HG02938 (cell line): Measurements from ENCODE around the gene C16orf74.

ENCODE experiments used
- ATAC-seq: cut with Tn5 transposase; IDR thresholded peaks from one replicate; pipeline ENCODE4 v1.9.1; 2021; ENCODE audit warnings: mild to moderate bottlenecking, moderate library complexity; ENCODE audit not compliant: unreplicated experiment

The C16orf74 gene

DNA sequence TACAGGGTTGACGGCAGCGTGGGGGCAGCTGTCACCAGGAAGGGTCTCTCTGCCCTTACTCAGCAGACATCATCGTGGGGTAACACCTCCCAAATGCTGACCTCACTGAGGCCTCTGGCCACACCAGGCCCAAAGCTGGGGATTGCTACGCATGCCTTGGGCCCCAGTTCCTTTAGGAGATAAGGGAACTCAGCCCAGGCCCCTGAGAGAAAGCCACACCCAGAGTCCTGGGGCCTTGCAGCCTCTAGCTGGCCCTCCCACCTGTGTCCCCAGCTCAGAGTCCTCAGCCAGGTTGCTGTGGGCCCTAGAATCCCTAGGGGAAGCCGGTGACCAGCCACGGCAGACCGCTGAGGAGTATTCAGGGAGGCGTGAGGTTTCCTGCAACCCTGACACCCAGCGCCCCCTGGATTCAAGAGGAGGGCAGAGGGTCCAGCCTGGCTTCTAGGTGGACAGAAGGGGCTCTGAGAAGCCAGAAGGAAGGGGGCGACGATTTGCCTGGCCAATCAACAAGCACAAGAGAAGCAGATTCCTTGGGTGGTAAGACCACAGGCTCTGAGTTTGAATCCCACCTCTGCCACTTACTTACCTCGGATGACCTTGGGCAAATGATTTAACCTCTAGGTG, 51.8 kb downstream of the C16orf74 start:
- no peak for ATAC-seq

DNA sequence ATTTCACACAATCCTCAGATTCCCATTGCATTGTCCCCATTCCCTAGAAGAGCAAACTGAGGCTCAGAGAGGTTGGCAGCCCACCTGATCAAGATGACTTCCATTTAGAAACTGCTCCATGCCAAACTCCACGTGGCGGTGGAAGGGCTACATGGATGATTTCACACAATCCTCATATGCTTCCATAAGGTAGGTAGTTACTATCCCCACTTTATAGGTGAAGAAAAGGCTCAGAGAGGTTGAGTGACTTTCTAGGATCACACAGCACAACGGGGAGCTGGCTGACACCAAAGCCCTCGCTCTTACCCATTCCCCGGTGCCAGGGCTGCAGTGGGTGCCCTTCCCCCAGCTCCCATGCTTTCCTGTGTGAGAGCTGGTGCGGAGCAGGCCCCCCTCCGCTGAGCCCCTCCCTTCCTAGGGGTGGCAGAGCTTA, 52.4 kb downstream of the C16orf74 start:
- no peak for ATAC-seq

DNA sequence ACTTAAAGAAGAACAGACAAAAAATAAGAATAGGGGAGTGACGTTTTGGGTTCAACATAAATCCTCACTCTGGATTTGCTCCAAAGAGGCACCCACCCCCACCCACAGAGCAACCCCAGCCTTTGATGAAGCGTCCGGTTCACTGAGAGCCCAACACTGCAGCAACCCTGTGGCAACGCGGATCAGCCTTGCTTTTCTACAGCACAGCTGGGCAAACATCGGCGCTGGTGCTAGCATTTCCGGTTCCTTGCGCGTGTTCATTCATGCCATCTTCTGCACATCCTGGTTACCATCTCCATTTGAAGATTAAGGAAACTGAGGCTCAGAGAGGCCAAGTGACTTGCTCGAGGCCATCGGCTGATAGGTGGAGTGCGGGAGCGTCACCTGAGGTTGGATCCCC, 53.5 kb downstream of the C16orf74 start:
- no peak for ATAC-seq

DNA sequence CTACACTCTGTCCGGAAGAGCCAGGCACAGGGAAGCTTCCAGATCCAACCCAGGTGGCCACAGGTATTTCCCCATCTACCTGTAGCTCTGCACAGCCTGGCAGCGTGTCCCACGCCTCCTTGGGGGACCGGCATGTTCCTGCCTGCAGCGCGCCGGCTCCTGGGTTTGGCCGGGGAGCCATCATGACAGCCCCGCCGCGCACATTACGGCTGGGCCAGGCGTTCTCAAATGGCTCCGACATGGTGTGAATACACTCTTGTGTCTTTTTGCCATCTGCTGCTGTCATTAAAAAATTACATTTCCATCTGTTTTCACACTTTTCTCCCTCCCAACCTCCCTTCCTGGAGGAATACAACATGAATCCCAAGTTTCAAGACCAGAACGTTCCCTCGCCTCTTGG, 54.1 kb downstream of the C16orf74 start:
- no peak for ATAC-seq

DNA sequence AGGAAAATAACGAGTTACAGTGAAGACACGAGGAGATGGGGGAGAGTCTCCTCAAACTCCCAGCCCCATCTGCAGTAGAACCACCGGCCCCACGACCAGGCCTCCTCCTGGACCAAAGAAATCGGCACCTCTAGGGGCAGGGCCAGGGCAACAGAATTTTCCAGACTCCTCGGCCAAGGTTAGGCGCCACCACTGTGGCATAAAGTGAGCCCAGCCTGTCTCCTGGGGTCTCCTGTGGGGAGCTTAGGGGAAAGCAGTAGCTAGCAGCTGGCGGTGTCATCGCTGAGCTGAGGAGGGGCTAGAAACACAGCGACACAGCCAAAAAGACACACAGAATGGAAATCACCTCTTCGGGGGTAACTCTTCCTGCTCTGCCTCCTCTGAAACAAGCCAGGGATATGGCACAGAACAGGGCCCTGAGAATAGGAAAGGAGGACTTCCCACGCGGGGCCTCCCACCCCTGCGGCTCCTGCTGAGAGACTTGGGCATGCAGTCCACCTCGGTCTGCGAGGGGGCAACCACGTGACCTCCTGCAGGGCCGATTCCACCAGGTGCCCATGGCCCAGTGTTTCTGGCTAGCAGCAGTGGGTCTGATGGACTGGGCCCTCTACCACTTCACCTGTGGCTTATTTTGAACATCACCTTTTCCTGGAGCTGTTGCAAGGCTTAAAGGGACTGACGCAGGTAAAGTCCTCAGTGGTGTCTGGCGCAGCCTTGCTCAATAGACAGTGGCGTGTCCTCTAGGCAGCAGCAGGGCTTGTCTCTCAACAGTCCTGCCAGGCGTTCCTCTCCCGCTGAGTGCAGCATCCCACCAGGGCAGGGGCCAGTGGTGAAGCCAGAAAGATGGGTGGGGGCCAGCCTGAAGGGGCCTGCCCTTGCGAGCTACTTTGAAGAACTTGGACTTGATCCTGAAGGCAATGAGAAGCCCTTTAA, 55.4 kb downstream of the C16orf74 start:
- no peak for ATAC-seq

DNA sequence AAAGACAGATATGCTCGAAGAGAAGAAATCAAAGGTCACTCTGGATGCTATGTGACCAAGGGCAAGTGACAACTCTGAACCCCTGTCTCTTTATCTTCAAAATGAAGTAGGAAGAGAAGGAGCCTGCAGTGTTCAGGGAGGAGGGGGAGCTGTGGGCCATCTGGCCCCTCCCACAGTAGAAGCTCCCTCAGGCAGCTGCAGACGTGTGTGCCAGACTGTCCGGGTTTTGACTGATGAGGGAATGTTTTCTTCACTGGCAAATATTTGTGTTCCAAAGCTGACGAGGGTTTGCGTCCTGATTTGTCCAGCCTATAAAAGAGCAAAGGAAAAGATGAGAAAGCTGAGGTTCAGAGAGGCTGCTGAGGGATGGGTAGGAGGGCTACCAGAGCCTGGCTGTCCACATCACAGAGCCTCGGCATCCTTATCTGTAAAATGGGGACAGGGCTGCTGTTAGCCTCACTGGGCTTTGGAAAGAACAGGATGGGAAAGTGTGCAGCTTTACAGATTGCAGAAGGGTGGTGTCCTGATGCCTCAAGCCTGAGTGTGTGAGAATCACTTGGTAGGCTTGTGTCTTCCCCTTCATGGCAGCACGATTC, 60.3 kb downstream of the C16orf74 start:
- no peak for ATAC-seq

DNA sequence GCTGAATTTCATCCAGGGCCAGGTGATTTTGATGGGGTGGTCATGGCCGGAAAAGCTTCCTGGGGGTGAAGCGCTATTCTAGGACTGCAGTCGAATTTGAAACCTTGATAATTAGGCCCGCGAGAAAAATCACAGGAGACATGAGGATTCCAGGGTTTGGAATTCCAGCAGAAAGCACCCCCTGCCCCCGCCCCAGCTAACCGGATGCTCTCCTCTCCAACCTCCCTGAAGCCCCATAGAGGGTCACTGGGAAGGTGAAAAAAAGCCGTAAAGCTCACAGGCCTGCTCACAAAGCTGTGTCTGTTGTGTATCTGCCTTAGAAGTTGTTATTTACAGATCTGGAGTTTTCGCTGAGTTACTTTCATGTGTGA, 61.0 kb downstream of the C16orf74 start:
- no peak for ATAC-seq

GRCh38 chr16:85689285-85689949, 61.5 kb downstream of the C16orf74 start:
- ATAC-seq: no peak

DNA sequence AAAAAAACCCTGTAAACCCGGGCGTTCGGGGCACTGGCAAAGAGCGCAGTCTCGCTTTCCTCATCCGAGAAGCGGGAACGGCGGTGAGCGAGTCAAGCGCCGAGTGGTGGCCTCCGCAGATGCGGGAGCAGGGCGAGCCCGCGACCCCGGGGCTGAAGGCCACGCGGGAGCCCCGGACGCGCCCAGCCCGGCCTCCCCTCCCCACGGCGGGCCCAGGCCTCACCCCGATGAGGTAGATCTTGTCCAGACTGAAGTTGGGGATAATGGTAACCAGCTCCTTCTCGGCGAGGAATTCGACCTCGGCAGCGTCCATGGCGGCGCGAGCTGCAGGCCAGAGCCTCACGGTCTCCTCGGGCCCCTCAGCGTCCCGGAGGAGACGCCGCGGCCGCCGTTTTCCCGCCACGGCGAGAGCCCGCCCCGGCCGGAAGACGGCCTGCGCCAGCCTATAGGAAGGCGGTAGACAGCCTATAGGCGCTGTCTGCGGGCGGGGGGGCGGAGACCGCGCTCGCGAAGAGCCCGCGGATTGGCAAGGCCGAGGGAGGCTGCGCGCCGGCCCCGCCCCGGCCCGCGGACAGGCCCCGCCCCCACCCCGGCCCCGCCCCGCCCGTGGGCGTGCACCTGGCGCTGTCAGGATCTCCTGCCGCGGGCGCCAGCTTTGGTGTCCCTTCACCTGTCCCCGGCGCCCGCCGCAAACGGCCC, 62.2 kb downstream of the C16orf74 start, which contains the start of gene GINS2:
Gene GINS2 (minus strand): TSS at position 369 of the 699 bp plus-strand sequence. CDS start 56 bp downstream, at position 313.
- ATAC-seq: peak; percentile 85

GRCh38 chr16:85687651-85688471, 63.0 kb downstream of the C16orf74 start:
- ATAC-seq: no peak

DNA sequence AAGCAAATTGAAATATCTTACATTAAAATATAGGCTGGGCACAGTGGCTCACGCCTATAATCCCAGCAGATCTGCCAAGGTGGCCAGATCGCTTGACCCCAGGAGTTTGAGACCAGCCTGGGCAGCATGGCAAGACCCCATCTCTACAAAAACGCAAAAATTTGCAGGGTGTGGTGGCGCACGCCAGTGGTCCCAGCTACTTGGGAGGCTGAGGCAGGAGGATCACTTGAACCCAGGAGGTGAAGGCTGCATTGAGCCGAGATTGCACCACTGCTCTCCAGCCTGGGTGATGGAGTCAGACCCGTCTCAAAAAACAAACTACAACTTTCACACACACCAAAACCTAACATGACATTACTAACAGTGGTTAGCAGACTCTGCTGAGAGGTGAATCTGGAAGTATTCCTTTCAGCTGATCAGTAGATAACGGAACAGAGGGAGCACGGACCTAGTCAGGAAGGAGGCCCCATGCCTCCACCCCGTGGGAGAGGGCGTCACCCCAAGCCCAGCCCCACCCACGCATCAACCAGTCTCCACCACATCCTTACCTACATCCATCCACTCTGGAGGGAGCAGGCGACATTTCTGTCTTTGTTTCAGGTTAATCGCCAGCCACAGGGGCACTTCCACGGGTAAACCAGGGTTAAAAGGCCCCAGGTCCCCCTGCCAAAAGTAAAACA, 63.8 kb downstream of the C16orf74 start:
- ATAC-seq: no peak

DNA sequence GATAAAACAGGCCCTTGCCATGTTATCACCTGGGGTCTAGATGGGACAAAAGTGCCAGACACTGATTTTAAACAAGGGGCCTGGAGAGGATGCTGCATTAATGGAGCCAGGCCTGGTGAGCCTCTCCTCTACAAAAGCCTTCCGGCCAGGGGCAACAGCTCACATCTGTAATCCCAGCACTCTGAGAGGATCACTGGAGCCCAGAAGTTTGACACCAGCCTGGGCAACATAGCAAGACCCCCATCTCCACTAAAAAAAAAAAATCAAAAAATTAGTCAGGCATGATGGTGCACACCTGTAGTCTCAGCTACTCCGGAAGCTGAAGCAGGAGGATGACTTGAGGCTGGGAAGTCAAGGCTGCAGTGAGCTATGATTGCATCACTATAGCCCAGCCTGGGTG, 65.6 kb downstream of the C16orf74 start:
- ATAC-seq: no peak

DNA sequence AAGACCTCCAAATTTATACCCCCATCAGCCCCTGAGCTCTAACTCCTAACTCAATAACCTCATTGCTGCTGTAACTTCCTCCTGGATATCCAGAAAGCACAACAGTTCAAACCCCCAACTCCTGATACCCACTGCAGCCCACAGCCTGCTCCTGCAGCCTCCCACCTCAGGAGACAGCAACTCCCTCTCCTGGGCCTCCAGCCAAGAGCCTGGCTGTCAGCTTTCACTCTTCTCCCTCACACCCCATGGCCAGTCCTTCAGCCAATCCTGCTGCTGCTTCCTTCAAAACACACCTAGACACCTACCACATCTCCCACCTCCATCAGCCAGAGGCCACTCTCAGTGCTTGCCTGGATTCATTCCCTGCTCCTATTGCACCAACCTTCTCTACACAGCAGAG, 67.5 kb downstream of the C16orf74 start:
- ATAC-seq: no peak

- ATAC-seq: no peak
These were observed 68.4 kb downstream of the C16orf74 start for GRCh38 chr16:85682516-85682915.

DNA sequence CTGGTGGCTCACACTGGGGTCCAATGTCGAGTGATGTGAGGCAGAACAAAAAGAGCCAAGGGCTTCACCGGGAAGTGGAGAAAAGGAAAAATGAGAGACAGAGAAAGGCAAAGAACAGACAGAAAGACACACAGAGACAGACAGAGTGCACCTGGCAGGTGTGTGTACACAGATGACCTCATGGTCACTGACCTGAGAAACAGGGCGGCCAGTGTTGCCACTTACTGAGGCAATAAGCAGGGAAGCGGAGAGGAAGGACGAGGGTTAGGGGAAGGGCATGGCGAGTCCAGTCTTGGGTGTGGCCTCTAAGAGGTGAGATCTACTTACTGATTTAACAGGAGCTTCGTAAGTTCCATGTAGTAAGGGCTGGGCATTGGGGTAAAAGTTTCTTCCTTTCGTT, 69.6 kb downstream of the C16orf74 start:
- no peak for ATAC-seq

DNA sequence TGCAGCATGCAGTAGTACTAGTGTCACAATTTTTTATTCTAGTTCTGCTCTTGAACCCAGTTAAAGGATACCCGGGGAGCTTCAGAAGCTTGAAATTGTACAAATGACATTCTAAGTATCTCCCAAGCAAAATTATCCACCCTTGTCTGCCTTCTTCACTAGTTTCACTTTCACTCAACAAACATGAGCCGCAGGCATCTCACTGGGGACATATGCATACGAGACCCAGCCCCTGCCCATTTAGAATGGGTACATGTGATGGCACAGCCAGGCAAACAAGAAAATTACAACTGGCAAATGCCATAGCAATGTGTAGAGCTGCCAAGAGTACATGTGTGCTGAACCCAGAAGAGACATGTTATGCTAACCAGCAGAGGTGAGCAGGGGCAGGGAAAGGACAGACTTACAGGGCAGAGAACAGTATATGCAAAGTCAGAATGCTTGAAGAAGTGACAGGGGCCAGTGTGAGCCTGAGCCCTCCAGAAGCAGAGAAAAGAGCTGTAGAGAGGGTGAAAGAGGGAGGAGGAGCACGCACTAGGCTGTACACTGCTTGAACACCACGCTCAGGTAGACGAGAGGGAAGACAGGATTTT, 70.4 kb downstream of the C16orf74 start:
- no peak for ATAC-seq

GRCh38 chr16:85679870-85680269, 71.0 kb downstream of the C16orf74 start:
- no peak for ATAC-seq

DNA sequence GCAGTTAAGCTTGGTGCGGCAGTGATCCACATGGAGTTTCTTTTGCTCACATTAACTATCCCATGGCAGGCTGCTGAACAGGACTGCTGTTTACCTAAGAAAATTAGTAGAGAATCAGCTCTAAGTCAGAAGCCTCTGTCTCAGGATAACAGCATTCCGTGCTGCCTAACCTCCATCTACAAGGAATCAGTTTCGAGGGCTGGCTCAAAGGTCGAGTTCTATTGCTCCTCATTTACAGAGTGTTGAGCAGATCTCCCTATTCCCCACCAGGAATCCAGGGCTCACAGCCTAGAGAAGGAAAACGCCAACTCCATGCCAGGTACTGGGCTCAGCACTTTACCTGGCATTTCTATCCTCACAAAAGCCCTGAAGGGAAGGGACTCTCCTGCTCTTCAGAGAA, 72.1 kb downstream of the C16orf74 start:
- no peak for ATAC-seq

DNA sequence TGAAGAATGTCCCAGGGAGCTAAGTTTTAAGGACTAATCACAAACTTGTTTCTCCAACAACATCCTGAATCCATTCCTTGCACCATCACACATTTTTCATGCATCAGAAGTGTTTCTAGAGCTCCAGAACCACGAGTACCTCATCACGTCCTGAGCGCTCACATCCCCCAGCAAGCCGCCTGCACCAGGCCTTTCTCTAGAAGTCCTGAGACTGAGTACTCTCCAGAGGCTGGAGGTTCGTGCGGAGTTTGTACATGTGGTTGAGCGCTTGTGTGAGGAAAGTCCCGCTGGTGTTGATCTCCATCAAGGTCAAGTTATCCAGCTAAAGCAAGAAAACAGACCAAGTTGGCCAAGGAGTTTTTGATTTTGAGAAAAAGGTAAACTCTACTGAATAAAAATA, 72.9 kb downstream of the C16orf74 start:
- no peak for ATAC-seq
